SHP77 (cell line): ENCODE measurements around the gene MRPS24.

Source experiments
- DNase-seq, 2 experiments: peaks; one replicate each; lab custom pipeline; 2025; lab: John Stamatoyannopoulos, UW

The MRPS24 gene

GRCh38 chr7:43877968-43878864 lies 8.9 kb upstream of the MRPS24 start:
- DNase-seq: no peak

- no peak for DNase-seq
These were observed 7.8 kb upstream of the MRPS24 start for GRCh38 chr7:43876976-43877745.

GRCh38 chr7:43876241-43876640 lies 6.9 kb upstream of the MRPS24 start:
- DNase-seq: no peak

- DNase-seq: no peak
These were observed 4.0 kb upstream of the MRPS24 start for GRCh38 chr7:43873300-43873699.

GRCh38 chr7:43872406-43873110 lies 3.2 kb upstream of the MRPS24 start:
- no peak for DNase-seq

- DNase-seq: no peak
These were observed 1.7 kb upstream of the MRPS24 start for GRCh38 chr7:43871064-43871463.

- DNase-seq: no peak
These were observed 999 bp upstream of the MRPS24 start for GRCh38 chr7:43870316-43870715.

GRCh38 chr7:43869867-43870240 lies 537 bp upstream of the MRPS24 start:
- DNase-seq: no peak

- no peak for DNase-seq
These were observed 674 bp downstream of the MRPS24 start for GRCh38 chr7:43868681-43869005.

- no peak for DNase-seq
These were observed 1.1 kb downstream of the MRPS24 start for GRCh38 chr7:43868181-43868580.

GRCh38 chr7:43865277-43865676 lies 4.0 kb downstream of the MRPS24 start:
- no peak for DNase-seq

- DNase-seq: no peak
These were observed 5.2 kb downstream of the MRPS24 start for GRCh38 chr7:43864126-43864525.

- no peak for DNase-seq
These were observed 12.3 kb downstream of the MRPS24 start for GRCh38 chr7:43856996-43857395.

GRCh38 chr7:43856316-43856715 lies 13.0 kb downstream of the MRPS24 start:
- DNase-seq: no peak

GRCh38 chr7:43855176-43855575 lies 14.1 kb downstream of the MRPS24 start:
- DNase-seq: no peak

- DNase-seq: no peak
These were observed 17.5 kb downstream of the MRPS24 start for GRCh38 chr7:43851805-43852204.

- no peak for DNase-seq
These were observed 18.8 kb downstream of the MRPS24 start for GRCh38 chr7:43850348-43851116.

- DNase-seq: no peak
These were observed 20.3 kb downstream of the MRPS24 start for GRCh38 chr7:43849047-43849446.

- DNase-seq: no peak
These were observed 21.8 kb downstream of the MRPS24 start for GRCh38 chr7:43847496-43847895.

GRCh38 chr7:43844662-43845061 lies 24.7 kb downstream of the MRPS24 start:
- DNase-seq: no peak

GRCh38 chr7:43844257-43844656 lies 25.1 kb downstream of the MRPS24 start:
- DNase-seq: no peak

GRCh38 chr7:43843296-43843695 lies 26.0 kb downstream of the MRPS24 start:
- DNase-seq: no peak
